ENCODE data around the gene IQSEC1. TPM values are rescaled to one million over a fixed set of nuclear protein-coding genes. Genes with fewer than 3 reads are reported as not detected.
"Not testable (repeated sequence)": the region's sequence is repeated elsewhere in the genome, so short reads cannot be mapped to it uniquely, and the experiment has no call there.

IQSEC1 gene
- total RNA-seq, 2 donors from 2014 or later, result 57.5 to 63.9 TPM

- no peak for DNase-seq (ENCODE audit: low spot score)
- Histone ChIP-seq H3K36me3 (no peaks in the 10 kb centered on the region), H3K27me3 (no peaks in the 10 kb centered on the region), H3K9me3 (no peaks in the 10 kb centered on the region), H3K4me1 (peaks cover 0 to 8% of the 10 kb centered on the region in 2 donors), H3K4me3 (no peak overlapping the region), H3K27ac (no peak overlapping the region)
- TF ChIP-seq CTCF (IDR thresholded peaks at IDR 0.05), result no peak
Observed at GRCh38 chr3:12882336-12883310, 190.6 kb downstream of the IQSEC1 start.

GRCh38 chr3:12881858-12882257 is 191.4 kb downstream of the IQSEC1 start:
- not testable (repeated sequence) for H3K27me3 ChIP-seq; H3K9me3 ChIP-seq; H3K36me3 ChIP-seq; DNase-seq (ENCODE audit: low spot score); H3K27ac ChIP-seq; H3K4me3 ChIP-seq; H3K4me1 ChIP-seq

- no peak for DNase-seq (ENCODE audit: low spot score)
- H3K4me1 ChIP-seq, result peaks cover 0 to 17% of the 10 kb centered on the region in 2 donors
- H3K9me3 ChIP-seq, result no peaks in the 10 kb centered on the region
- no peak overlapping the region for H3K4me3 ChIP-seq
- no peaks in the 10 kb centered on the region for H3K36me3 ChIP-seq
- H3K27me3 ChIP-seq, result no peaks in the 10 kb centered on the region
- no peak overlapping the region for H3K27ac ChIP-seq
- TF ChIP-seq CTCF (IDR thresholded peaks at IDR 0.05), result no peak
Observed at GRCh38 chr3:12879191-12879815, 193.9 kb downstream of the IQSEC1 start.

GRCh38 chr3:12878758-12879157 is 194.5 kb downstream of the IQSEC1 start:
- H3K4me3 ChIP-seq; H3K36me3 ChIP-seq; H3K9me3 ChIP-seq; H3K27ac ChIP-seq; DNase-seq (ENCODE audit: low spot score); H3K27me3 ChIP-seq: not testable (repeated sequence)
- H3K4me1 ChIP-seq, result peaks cover 0 to 11% of the 10 kb centered on the region in 2 donors

- Histone ChIP-seq H3K4me3 (no peak overlapping the region), H3K9me3 (no peaks in the 10 kb centered on the region), H3K36me3 (no peaks in the 10 kb centered on the region), H3K27ac (no peak overlapping the region), H3K27me3 (no peaks in the 10 kb centered on the region), H3K4me1 (peaks cover 0 to 10% of the 10 kb centered on the region in 2 donors)
- TF ChIP-seq CTCF (IDR thresholded peaks at IDR 0.05), result no peak
- no peak for DNase-seq (ENCODE audit: low spot score)
Observed at GRCh38 chr3:12878141-12878574, 195.1 kb downstream of the IQSEC1 start.

GRCh38 chr3:12877040-12877439 is 196.2 kb downstream of the IQSEC1 start:
- Histone ChIP-seq H3K27ac (no peak overlapping the region), H3K4me3 (no peak overlapping the region), H3K27me3 (no peaks in the 10 kb centered on the region), H3K4me1 (peaks cover 0 to 10% of the 10 kb centered on the region in 2 donors), H3K9me3 (no peaks in the 10 kb centered on the region), H3K36me3 (no peaks in the 10 kb centered on the region)
- TF ChIP-seq CTCF (IDR thresholded peaks at IDR 0.05), result no peak
- no peak for DNase-seq (ENCODE audit: low spot score)
